Duodenal mucosa (tissue), 2 donors: ENCODE results near the gene TBC1D13.
"Not testable (repeated sequence)": the region's sequence is repeated elsewhere in the genome, so short reads cannot be mapped to it uniquely, and the experiment has no call there.

Experiments used
- H3K27ac ChIP-seq: one replicate; pipeline ENCODE4 v1.7.0; 2013; ENCODE audit warnings: low read depth, low read length
- H3K27me3 ChIP-seq, 2 donors: one replicate each; pipeline ENCODE4 v1.7.0; 2013; ENCODE audit warnings: low read length in 2 of 2, control low read depth in 1 of 2; ENCODE audit not compliant: insufficient read depth in 2 of 2, control insufficient read depth in 1 of 2
- H3K36me3 ChIP-seq, 2 donors: one replicate each; pipeline ENCODE4 v1.7.0; 2013; ENCODE audit warnings: low read length in 2 of 2, control low read depth in 1 of 2; ENCODE audit not compliant: insufficient read depth in 2 of 2, control insufficient read depth in 1 of 2
- H3K4me1 ChIP-seq, 2 donors: one replicate each; pipeline ENCODE4 v1.7.0; 2013; ENCODE audit warnings: low read length in 2 of 2, control low read depth in 1 of 2; ENCODE audit not compliant: insufficient read depth in 2 of 2, control insufficient read depth in 1 of 2
- H3K4me3 ChIP-seq, 2 donors: one replicate each; pipeline ENCODE4 v1.7.0; 2013; ENCODE audit warnings: low read length in 2 of 2, low read depth in 1 of 2
- H3K9ac ChIP-seq, 2 donors: one replicate each; pipeline ENCODE4 v1.7.0; 2013; ENCODE audit warnings: low read length in 2 of 2, low read depth in 1 of 2
- H3K9me3 ChIP-seq, 2 donors: one replicate each; pipeline ENCODE4 v1.7.0; 2013; ENCODE audit warnings: low read length in 2 of 2, control low read depth in 1 of 2; ENCODE audit not compliant: control insufficient read depth in 1 of 2

TBC1D13 gene

GRCh38 chr9:128782669-128783068 is 4.4 kb upstream of the TBC1D13 start:
- Histone ChIP-seq H3K9me3 (no peaks in the 10 kb centered on the region), H3K4me3 (no peak overlapping the region), H3K4me1 (peaks cover under 1 to 7% of the 10 kb centered on the region in 2 donors), H3K9ac (no peak overlapping the region), H3K36me3 (no peaks in the 10 kb centered on the region), H3K27ac (no peak overlapping the region), H3K27me3 (no peaks in the 10 kb centered on the region)

- Histone ChIP-seq H3K36me3 (peaks cover 0 to 3% of the 10 kb centered on the region in 2 donors), H3K27me3 (no peaks in the 10 kb centered on the region), H3K4me1 (peaks cover 8 to 17% of the 10 kb centered on the region in 2 donors), H3K27ac (no peak overlapping the region), H3K9ac (no peak overlapping the region), H3K9me3 (no peaks in the 10 kb centered on the region), H3K4me3 (no peak overlapping the region)
Observed at GRCh38 chr9:128785427-128785826, 1.6 kb upstream of the TBC1D13 start.

- Histone ChIP-seq H3K9ac (peak overlapping the region; percentile 54 to 74), H3K9me3 (no peaks in the 10 kb centered on the region), H3K27me3 (no peaks in the 10 kb centered on the region), H3K36me3 (peaks cover 14 to 25% of the 10 kb centered on the region in 2 donors), H3K27ac (no peak overlapping the region), H3K4me3 (peak overlapping the region; percentile 92 to 97), H3K4me1 (peaks cover 8 to 17% of the 10 kb centered on the region in 2 donors)
Observed at GRCh38 chr9:128787659-128788058, 606 bp downstream of the TBC1D13 start.

GRCh38 chr9:128788445-128788844 is 1.4 kb downstream of the TBC1D13 start:
- peaks cover 15 to 17% of the 10 kb centered on the region in 2 donors for H3K4me1 ChIP-seq
- H3K9ac ChIP-seq: peak overlapping the region in 1 of 2 donors; percentile 54
- no peaks in the 10 kb centered on the region for H3K9me3 ChIP-seq
- no peaks in the 10 kb centered on the region for H3K27me3 ChIP-seq
- H3K4me3 ChIP-seq: peak overlapping the region; percentile 92 to 97
- peaks cover 17 to 32% of the 10 kb centered on the region in 2 donors for H3K36me3 ChIP-seq
- no peak overlapping the region for H3K27ac ChIP-seq

- Histone ChIP-seq H3K27ac (no peak overlapping the region), H3K36me3 (peaks cover 17 to 47% of the 10 kb centered on the region in 2 donors), H3K9ac (no peak overlapping the region), H3K4me1 (peaks cover 15 to 17% of the 10 kb centered on the region in 2 donors), H3K4me3 (no peak overlapping the region), H3K27me3 (no peaks in the 10 kb centered on the region), H3K9me3 (no peaks in the 10 kb centered on the region)
Observed at GRCh38 chr9:128790536-128790935, 3.5 kb downstream of the TBC1D13 start.

- H3K27ac ChIP-seq: no peak overlapping the region
- no peak overlapping the region for H3K9ac ChIP-seq
- peaks cover 17 to 52% of the 10 kb centered on the region in 2 donors for H3K36me3 ChIP-seq
- H3K4me3 ChIP-seq: no peak overlapping the region
- H3K4me1 ChIP-seq: peaks cover 12 to 15% of the 10 kb centered on the region in 2 donors
- H3K9me3 ChIP-seq: no peaks in the 10 kb centered on the region
- no peaks in the 10 kb centered on the region for H3K27me3 ChIP-seq
Observed at GRCh38 chr9:128792134-128792533, 5.1 kb downstream of the TBC1D13 start.

GRCh38 chr9:128792978-128793686 is 6.1 kb downstream of the TBC1D13 start:
- H3K27ac ChIP-seq: no peak overlapping the region

GRCh38 chr9:128794961-128795360 is 7.9 kb downstream of the TBC1D13 start:
- not testable (repeated sequence) for H3K27me3 ChIP-seq, H3K4me3 ChIP-seq, H3K9me3 ChIP-seq, H3K27ac ChIP-seq, H3K9ac ChIP-seq, H3K4me1 ChIP-seq
- peaks cover 29 to 73% of the 10 kb centered on the region in 2 donors for H3K36me3 ChIP-seq

More at GRCh38 chr9:128792978-128793686, 6.1 kb downstream of the TBC1D13 start:
- no peak overlapping the region for H3K9ac ChIP-seq
- peaks cover 6 to 10% of the 10 kb centered on the region in 2 donors for H3K4me1 ChIP-seq
- peak overlapping the region in 1 of 2 donors; percentile 6 for H3K4me3 ChIP-seq
- H3K9me3 ChIP-seq: no peaks in the 10 kb centered on the region
- peaks cover 17 to 56% of the 10 kb centered on the region in 2 donors for H3K36me3 ChIP-seq
- H3K27me3 ChIP-seq: no peaks in the 10 kb centered on the region

GRCh38 chr9:128798896-128799295 is 11.8 kb downstream of the TBC1D13 start:
- Histone ChIP-seq H3K9me3 (no peaks in the 10 kb centered on the region), H3K4me3 (no peak overlapping the region), H3K4me1 (no peaks in the 10 kb centered on the region), H3K27ac (no peak overlapping the region), H3K36me3 (peaks cover 20 to 66% of the 10 kb centered on the region in 2 donors), H3K9ac (no peak overlapping the region), H3K27me3 (no peaks in the 10 kb centered on the region)

GRCh38 chr9:128800061-128800460 is 13.0 kb downstream of the TBC1D13 start:
- H3K27ac ChIP-seq: no peak overlapping the region
- H3K36me3 ChIP-seq: peaks cover 23 to 60% of the 10 kb centered on the region in 2 donors
- no peak overlapping the region for H3K4me3 ChIP-seq
- H3K4me1 ChIP-seq: no peaks in the 10 kb centered on the region
- no peaks in the 10 kb centered on the region for H3K27me3 ChIP-seq
- H3K9me3 ChIP-seq: no peaks in the 10 kb centered on the region
- no peak overlapping the region for H3K9ac ChIP-seq
